Measurements from ENCODE around the gene ICA1L.

Gene ICA1L

GRCh38 chr2:202774104-202774503 lies 97.5 kb downstream of the ICA1L start:
- no peak for TF ChIP-seq CSRNP3 (CRISPR knock-in tag; IDR thresholded peaks at IDR 0.05)
- TF ChIP-seq PPARA (CRISPR knock-in tag; IDR thresholded peaks at IDR 0.05; ENCODE audit: borderline replicate concordance) = no peak
- ATAC-seq = no peak

- ATAC-seq = no peak
- no peak for TF ChIP-seq ARNTL (CRISPR knock-in tag; IDR thresholded peaks at IDR 0.05; ENCODE audit: borderline replicate concordance, low read depth)
- TF ChIP-seq ZNF565 (CRISPR knock-in tag; conservative IDR thresholded peaks at IDR 0.05; ENCODE audit: low read depth) = no peak
- no peak for TF ChIP-seq ESRRG (CRISPR knock-in tag; IDR thresholded peaks at IDR 0.05)
- no peak for TF ChIP-seq CREB5 (CRISPR knock-in tag; IDR thresholded peaks at IDR 0.05; ENCODE audit: low read depth)
- no peak for TF ChIP-seq CSRNP3 (CRISPR knock-in tag; IDR thresholded peaks at IDR 0.05)
- TF ChIP-seq TOX (CRISPR knock-in tag; IDR thresholded peaks at IDR 0.05; ENCODE audit: borderline replicate concordance) = no peak
- TF ChIP-seq BACH2 (CRISPR knock-in tag; IDR thresholded peaks at IDR 0.05; ENCODE audit: borderline replicate concordance) = no peak
- no peak for TF ChIP-seq ISL1 (CRISPR knock-in tag; IDR thresholded peaks at IDR 0.05)
- TF ChIP-seq ZFP3 (CRISPR knock-in tag; IDR thresholded peaks at IDR 0.05) = no peak
- no peak for TF ChIP-seq ZNF70 (CRISPR knock-in tag; IDR thresholded peaks at IDR 0.05)
- no peak for TF ChIP-seq TCF4 (CRISPR knock-in tag; IDR thresholded peaks at IDR 0.05; ENCODE audit: borderline replicate concordance)
These were observed 98.1 kb downstream of the ICA1L start for GRCh38 chr2:202773301-202773973.

- no peak for ATAC-seq
- TF ChIP-seq ZNF565 (CRISPR knock-in tag; conservative IDR thresholded peaks at IDR 0.05; ENCODE audit: low read depth) (no peak), ARNTL (CRISPR knock-in tag; IDR thresholded peaks at IDR 0.05; ENCODE audit: borderline replicate concordance, low read depth) (no peak), BACH2 (CRISPR knock-in tag; IDR thresholded peaks at IDR 0.05; ENCODE audit: borderline replicate concordance) (no peak), CSRNP3 (CRISPR knock-in tag; IDR thresholded peaks at IDR 0.05) (no peak), ZFP3 (CRISPR knock-in tag; IDR thresholded peaks at IDR 0.05) (no peak), OSR1 (CRISPR knock-in tag; IDR thresholded peaks at IDR 0.05) (no peak), CSDC2 (CRISPR knock-in tag; IDR thresholded peaks at IDR 0.05) (no peak)
These were observed 99.7 kb downstream of the ICA1L start for GRCh38 chr2:202771741-202772460.

- no peak for ATAC-seq
- TF ChIP-seq ZFP3 (CRISPR knock-in tag; IDR thresholded peaks at IDR 0.05) (no peak), PATZ1 (CRISPR knock-in tag; IDR thresholded peaks at IDR 0.05; ENCODE audit: borderline replicate concordance) (no peak), TSHZ2 (CRISPR knock-in tag; IDR thresholded peaks at IDR 0.05) (no peak), SNAI2 (CRISPR knock-in tag; IDR thresholded peaks at IDR 0.05) (no peak), BACH2 (CRISPR knock-in tag; IDR thresholded peaks at IDR 0.05; ENCODE audit: borderline replicate concordance) (no peak), CREB5 (CRISPR knock-in tag; IDR thresholded peaks at IDR 0.05; ENCODE audit: low read depth) (no peak), OSR1 (CRISPR knock-in tag; IDR thresholded peaks at IDR 0.05) (no peak), TOX (CRISPR knock-in tag; IDR thresholded peaks at IDR 0.05; ENCODE audit: borderline replicate concordance) (no peak), CSRNP3 (CRISPR knock-in tag; IDR thresholded peaks at IDR 0.05) (no peak), ZNF565 (CRISPR knock-in tag; conservative IDR thresholded peaks at IDR 0.05; ENCODE audit: low read depth) (no peak), TCF4 (CRISPR knock-in tag; IDR thresholded peaks at IDR 0.05; ENCODE audit: borderline replicate concordance) (no peak), ESRRG (CRISPR knock-in tag; IDR thresholded peaks at IDR 0.05) (no peak), ARNTL (CRISPR knock-in tag; IDR thresholded peaks at IDR 0.05; ENCODE audit: borderline replicate concordance, low read depth) (no peak), ZNF8 (CRISPR knock-in tag; IDR thresholded peaks at IDR 0.05) (no peak), ZNF70 (CRISPR knock-in tag; IDR thresholded peaks at IDR 0.05) (no peak)
These were observed 100.2 kb downstream of the ICA1L start for GRCh38 chr2:202771336-202771735.

Measured in SK-N-SH treated with all-trans-retinoic acid at 6 μM for 48 hours (cell line).